ENCODE results near the gene LYPD6B.

The LYPD6B gene

GRCh38 chr2:149002378-149002890 lies 36.1 kb upstream of the LYPD6B start:
- TF ChIP-seq CTCF (conservative IDR thresholded peaks at IDR 0.05; ENCODE audit: control insufficient read depth, insufficient read depth, low read depth, low read length), result no peak
- no peak for DNase-seq (ENCODE audit: low read depth)
- H3K4me3 ChIP-seq (ENCODE audit: control insufficient read depth, low read depth, low read length), result no peak overlapping the region

GRCh38 chr2:149002891-149003740 lies 35.4 kb upstream of the LYPD6B start:
- DNase-seq (ENCODE audit: low read depth), result peak; percentile 10
- H3K4me3 ChIP-seq (ENCODE audit: control insufficient read depth, low read depth, low read length), result no peak overlapping the region
- TF ChIP-seq CTCF (conservative IDR thresholded peaks at IDR 0.05; ENCODE audit: control insufficient read depth, insufficient read depth, low read depth, low read length), result no peak

GRCh38 chr2:149004836-149005235 lies 33.7 kb upstream of the LYPD6B start:
- no peak for DNase-seq (ENCODE audit: low read depth)
- H3K4me3 ChIP-seq (ENCODE audit: control insufficient read depth, low read depth, low read length), result no peak overlapping the region
- no peak for TF ChIP-seq CTCF (conservative IDR thresholded peaks at IDR 0.05; ENCODE audit: control insufficient read depth, insufficient read depth, low read depth, low read length)

GRCh38 chr2:149005471-149006077 lies 32.9 kb upstream of the LYPD6B start:
- H3K4me3 ChIP-seq (ENCODE audit: control insufficient read depth, low read depth, low read length), result no peak overlapping the region
- TF ChIP-seq CTCF (conservative IDR thresholded peaks at IDR 0.05; ENCODE audit: control insufficient read depth, insufficient read depth, low read depth, low read length), result no peak
- DNase-seq (ENCODE audit: low read depth), result no peak

GRCh38 chr2:149006883-149007543 lies 31.5 kb upstream of the LYPD6B start:
- no peak for DNase-seq (ENCODE audit: low read depth)
- TF ChIP-seq CTCF (conservative IDR thresholded peaks at IDR 0.05; ENCODE audit: control insufficient read depth, insufficient read depth, low read depth, low read length), result no peak
- no peak overlapping the region for H3K4me3 ChIP-seq (ENCODE audit: control insufficient read depth, low read depth, low read length)

- H3K4me3 ChIP-seq (ENCODE audit: control insufficient read depth, low read depth, low read length), result no peak overlapping the region
- no peak for DNase-seq (ENCODE audit: low read depth)
- TF ChIP-seq CTCF (conservative IDR thresholded peaks at IDR 0.05; ENCODE audit: control insufficient read depth, insufficient read depth, low read depth, low read length), result no peak
Measured at GRCh38 chr2:149008381-149008780, 30.1 kb upstream of the LYPD6B start.
